ENCODE measurements around the gene NLGN1.
"Not testable (repeated sequence)": the region's sequence is repeated elsewhere in the genome, so short reads cannot be mapped to it uniquely, and the experiment has no call there.

NLGN1 gene

DNA sequence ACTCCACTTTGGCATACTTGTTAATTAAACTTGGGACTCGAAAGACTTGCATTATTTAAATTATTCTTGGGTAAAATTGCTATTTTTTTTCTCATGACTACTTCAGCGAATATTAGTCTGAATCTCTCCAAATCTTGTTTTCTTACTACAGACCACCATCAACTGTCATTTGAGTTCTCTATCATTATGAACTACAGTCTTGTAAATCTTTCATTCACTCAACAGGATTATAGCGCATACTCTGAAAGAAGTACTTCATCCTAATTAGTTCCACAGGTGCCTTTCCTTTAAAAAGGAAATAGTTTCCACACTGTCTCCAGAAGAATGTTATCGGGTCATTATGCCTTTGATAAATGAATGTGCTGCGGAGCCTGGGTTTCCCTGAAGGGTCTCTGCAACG, 149.5 kb downstream of the NLGN1 start:
- Histone ChIP-seq H3K4me3 (no peak overlapping the region), H3K27ac (no peak overlapping the region)

DNA sequence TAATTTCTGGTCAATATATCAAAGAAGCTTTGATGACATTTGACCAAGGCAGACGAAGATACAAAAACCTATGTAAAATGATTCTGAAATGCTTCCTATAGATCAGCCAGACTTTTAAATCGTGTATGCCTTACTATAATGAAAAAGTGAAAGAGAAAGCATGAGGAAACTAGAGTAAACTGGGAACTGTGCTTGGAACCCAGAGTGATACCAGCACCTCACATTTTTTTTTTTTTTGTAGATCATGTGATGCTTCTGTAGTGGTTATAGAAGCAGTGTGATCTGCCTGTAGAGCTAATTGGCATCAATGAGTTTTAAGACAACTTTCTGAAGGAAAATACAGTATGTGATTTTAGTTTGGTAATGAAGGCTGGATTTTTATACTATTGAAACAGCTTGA, 150.7 kb downstream of the NLGN1 start:
- Histone ChIP-seq H3K4me3 (no peak overlapping the region), H3K27ac (no peak overlapping the region)

DNA sequence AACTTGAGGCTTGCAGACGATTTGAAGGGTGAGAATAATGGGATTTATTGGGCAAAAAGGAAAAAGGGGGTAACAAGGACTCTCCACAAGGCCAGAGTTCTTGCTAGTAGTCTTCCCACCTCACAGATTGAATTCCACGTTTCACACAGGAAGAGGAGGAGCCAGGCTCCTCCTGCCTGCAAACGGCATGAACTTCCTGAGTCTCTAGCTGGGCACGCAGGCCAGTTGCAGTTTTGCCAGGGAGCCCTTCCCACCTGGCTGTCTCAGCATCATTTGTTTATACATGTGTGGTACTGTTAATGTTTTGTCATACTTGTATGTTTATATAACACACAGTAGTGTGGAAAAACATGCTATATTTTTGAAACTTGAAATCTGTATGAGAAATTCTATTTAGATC, 155.0 kb downstream of the NLGN1 start:
- no peak overlapping the region for H3K4me3 ChIP-seq
- H3K27ac ChIP-seq, result no peak overlapping the region

DNA sequence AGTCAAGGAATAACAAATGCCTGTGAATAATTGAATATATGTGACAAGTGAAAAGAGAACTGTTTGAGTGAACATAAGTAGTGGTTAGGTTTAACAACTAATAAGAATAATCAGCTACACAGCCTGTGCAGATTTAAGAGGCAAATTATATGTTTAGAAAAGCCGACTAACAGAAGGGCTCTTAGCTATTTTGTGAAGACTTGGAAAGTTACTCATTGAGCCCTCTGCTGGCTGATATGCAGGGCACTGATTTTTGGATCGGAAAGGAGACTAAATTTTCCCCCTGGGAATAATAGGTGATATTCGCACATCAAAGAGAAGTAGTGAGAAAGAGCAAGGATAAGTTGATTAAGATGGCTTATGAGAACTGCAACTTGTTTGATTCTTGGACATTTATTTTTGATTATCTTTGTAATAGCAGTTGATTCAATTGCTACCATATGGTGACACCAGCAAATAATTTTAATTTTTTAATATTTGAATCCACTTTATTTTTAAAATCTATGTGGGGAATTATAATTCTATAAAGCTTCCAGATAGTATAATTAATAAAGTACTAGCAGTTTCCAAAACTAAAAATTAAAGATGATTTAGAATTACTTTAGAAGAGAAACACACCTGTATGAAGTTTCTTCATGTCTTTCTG, 156.2 kb downstream of the NLGN1 start:
- Histone ChIP-seq H3K4me3 (no peak overlapping the region), H3K27ac (no peak overlapping the region)

DNA sequence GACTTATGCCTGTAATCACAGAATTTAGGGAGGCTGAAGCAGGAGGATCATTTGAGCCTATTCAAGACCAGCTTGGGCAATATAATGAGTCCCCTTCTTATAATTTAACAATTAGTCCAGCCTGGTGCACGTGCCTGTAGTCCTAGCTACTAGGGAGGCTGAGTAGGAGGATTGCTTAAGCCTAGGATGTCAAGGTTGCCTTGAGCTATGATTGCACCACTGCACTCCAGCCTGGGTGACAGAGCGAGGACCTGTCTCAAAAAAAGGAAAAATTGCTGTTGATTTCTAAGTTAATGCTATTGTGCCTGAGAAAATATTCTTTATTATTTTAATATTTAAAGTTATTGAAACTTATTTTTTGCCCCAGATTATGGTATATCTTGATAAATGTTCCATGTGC, 159.0 kb downstream of the NLGN1 start:
- no peak overlapping the region for H3K4me3 ChIP-seq
- H3K27ac ChIP-seq, result no peak overlapping the region

DNA sequence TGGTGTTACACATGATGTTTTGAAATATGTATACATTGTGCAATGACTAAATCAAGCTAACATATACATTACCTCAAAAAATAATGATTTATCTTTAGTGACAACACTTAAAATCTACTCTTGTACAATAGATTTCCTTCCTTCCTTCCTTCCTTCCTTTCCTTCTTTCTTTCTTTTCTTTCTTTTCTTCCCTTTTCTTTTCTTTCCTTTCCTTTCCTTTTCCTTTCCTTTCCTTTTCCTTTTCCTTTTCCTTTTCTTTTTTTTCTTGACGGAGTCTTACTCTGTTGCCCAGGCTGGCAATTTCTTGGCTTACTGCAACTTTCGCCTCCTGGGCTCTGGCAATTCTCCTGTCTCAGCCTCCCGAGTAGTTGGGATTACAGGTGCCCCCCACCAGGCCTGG, 170.5 kb downstream of the NLGN1 start:
- Histone ChIP-seq H3K4me3 (no peak overlapping the region), H3K27ac (no peak overlapping the region)

DNA sequence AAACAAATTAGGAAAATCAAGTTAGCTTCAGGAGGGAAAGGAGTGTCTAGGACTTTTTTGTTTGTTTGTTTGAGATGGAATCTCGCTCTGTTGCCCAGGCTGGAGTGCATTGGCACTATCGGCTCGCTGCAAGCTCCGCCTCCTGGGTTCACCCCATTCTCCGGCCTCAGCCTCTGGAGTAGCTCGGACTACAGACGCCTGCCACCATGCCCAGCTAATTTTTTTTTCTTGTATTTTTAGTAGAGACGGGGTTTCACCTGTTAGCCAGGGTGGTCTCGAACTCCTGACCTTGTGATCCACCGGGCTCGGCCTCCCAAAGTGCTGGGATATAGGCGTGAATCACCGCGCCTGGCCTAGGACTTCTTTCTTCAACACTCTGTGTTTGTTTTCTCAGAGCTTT, 171.1 kb downstream of the NLGN1 start:
- Histone ChIP-seq H3K27ac (no peak overlapping the region), H3K4me3 (no peak overlapping the region)

DNA sequence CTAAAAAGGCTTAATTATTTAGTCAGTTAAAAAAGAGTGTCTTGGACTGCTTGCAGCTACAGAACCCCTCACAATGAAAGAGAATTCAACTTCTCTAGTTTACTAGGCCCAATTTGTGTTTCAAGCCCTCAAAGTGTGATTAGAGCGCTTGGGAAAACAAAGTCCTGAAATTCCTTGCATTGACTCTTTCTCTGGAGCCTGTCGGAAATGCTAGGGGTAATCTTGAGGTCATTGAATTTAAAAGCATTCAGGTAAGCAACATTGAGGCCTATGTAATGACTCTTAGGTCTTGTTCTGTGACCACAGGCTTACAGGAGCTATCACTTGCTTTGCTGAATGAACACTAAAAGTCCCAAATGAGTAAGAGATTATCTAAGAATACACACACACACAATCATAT, 186.0 kb downstream of the NLGN1 start:
- Histone ChIP-seq H3K4me3 (no peak overlapping the region), H3K27ac (no peak overlapping the region)

DNA sequence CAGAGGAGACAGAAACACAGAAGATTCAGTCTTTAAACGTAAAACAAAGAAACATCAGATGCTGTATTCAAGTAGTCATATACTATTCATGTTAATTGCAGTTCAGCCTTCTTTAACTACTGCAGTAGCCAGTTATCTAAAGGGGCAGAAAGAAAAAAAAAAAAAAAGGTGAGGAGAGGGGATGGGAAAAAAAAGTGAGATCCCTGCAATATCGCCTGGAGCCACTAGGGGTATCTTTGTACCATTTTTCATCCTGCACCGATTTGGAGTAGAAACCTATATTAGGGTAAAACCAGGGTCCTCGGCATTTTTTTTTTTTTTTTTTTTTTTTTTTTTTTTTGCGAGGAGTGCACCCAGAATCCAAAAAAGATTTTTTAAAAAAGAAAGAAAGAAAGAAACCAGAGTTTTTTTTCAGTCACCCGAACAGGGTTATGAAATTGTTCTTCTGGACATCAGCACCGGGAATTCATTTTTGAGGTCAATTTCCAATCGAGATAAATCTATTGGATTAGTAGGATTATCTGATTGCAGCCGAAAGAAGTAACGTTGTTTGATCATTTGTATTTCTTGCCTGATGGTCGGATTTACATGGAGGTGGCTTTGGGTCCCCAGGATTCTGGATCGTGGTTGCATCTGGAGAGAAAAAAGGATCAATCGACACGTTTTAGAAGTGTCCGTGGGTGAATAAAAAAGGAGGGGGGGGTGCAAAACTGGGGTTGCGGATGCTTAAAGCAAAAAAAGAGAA, 186.7 kb downstream of the NLGN1 start:
- Histone ChIP-seq H3K27ac (no peak overlapping the region), H3K4me3 (peak overlapping the region in 3 of 7 experiments; percentile 1 to 34 (median 3))

DNA sequence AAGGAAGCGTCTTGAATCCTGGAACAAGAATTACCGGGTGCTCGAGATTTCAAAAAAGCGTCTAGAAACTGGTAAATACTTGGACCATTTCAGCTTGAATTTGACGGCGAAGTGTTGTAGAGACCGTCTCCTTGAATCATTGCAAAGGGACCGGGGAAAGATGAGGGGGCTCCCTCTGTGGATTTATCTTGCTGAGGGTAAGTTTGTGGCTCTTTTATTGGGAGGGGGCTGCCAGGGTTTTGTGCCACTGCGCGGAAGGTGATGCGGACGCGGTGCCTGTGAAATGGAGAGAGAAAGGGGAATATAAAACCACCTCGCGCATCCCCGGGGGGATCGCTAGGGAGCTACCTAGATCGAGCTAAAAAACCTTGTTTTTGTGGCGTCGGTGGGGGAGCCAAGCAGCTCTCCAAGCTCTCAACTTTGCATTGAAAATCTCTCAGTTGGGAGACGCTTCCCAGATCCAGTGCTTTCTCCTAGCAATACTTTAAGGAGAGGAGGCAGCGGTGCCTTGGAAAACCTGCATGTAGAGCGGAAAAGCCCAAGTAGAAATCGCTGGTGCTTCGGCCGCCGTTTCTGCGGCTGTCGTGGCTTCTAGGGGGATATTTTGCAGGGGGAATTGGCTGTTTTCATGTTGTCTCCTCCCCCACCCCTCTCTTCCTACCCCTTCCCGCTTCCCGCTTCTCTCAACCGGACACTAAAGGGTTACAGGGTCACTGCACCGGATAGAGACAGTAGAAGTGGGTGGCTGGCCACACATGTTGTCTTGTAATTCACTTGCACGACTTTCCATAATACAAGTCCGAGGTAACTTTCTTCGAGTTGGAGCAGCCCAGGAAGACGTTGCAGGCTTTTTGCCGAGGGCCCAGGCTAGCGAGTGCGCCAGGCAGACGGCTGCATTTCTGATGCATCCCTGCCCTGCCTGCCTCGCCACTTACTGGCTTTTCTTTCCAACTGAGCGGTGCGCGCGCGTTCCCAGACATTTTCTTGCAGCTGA, 187.6 kb downstream of the NLGN1 start:
- Histone ChIP-seq H3K27ac (no peak overlapping the region), H3K4me3 (peak overlapping the region in 4 of 7 experiments; percentile 1 to 34 (median 6))

DNA sequence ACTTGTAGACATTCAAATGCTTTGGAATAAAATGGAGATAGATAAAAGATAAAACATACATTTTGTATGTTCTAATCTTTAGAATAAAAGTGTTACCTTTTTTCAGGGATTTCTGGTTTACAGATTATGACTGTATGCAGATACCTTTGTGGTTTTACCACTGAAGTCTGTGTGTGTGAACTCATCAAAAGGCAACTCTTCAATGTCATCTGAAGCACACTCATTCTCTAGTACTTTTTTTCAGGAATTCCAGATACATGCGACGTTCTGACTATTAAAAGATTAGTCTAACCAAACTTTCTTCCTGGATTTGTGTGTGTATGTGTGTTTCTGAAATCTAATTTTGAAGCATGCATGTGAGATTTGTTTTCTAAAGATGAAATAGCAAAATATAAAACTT, 188.6 kb downstream of the NLGN1 start:
- no peak overlapping the region for H3K4me3 ChIP-seq
- H3K27ac ChIP-seq, result no peak overlapping the region

DNA sequence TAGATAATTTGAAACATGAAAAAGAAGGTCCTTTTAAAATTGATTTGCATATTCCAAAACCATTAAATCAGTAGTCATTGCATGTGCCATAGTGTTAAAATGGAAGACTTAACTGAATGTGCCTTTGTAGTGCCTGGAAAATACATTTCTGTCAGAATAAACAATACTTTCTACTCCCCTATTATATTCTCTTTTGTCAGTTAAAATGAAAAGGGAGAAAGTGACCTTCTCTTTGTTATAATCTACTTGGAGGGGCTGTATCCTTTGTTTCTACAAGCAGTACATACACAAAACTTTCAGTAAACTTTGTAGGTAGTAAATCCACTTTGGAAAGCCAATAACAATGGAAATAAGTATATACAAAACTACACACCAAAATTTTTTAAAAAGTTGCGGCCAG, 189.5 kb downstream of the NLGN1 start:
- Histone ChIP-seq H3K4me3 (no peak overlapping the region), H3K27ac (no peak overlapping the region)

DNA sequence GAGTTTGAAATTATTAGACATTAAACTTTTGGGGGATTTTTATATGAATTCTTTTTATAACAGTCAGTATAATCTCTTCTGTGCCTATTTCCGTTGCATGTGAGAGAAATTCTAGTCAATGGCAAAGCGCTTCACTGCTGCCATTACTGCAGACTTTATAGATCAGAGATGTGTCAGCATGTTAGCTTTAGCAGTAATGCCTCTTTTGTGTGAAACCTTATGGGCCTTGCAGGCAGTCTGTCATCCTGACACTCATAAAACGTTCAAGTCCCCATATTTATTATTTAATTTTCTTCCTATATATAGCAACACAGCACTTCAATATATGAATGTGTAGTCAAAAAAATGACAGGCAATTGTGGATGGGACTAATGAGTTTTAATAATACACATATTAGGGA, 191.0 kb downstream of the NLGN1 start:
- Histone ChIP-seq H3K4me3 (no peak overlapping the region), H3K27ac (no peak overlapping the region)

DNA sequence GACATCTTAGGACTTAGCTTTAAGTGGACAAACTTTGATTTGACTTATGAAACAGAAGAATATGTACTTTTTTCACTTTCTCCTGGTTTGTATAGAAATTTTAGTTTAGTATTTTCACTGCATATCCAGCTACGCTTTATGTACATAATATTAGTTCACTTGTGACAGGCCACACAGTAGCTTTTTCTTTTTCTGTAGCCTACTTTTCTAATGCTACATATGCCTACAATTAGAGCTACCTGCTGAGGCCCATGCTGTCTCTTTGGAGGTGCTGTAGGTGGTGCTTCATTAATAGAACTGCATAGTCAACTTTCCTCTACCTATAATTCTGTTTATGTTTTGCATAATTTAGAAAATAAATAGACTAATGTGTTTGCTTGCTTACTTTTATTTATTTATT, 191.6 kb downstream of the NLGN1 start:
- no peak overlapping the region for H3K4me3 ChIP-seq
- no peak overlapping the region for H3K27ac ChIP-seq

DNA sequence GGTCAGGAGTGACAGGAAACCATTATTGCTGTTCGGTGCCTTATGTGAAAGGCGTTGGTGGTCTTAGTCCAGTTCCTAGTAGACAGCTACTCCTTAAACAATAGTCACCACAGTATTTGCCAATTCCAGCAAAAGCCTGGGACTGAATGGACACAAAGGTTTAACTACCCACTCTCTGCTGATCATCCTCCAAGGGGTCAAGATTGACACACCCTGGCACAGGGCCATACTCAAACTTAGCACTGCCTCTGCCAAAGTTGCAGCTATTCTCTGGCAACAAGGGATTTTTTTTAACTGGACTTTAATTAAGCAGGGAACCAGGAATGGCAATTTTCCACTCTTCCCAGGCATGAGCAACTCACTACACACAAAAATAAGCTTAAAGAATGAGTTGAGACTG, 193.9 kb downstream of the NLGN1 start:
- Histone ChIP-seq H3K27ac (no peak overlapping the region), H3K4me3 (no peak overlapping the region)

DNA sequence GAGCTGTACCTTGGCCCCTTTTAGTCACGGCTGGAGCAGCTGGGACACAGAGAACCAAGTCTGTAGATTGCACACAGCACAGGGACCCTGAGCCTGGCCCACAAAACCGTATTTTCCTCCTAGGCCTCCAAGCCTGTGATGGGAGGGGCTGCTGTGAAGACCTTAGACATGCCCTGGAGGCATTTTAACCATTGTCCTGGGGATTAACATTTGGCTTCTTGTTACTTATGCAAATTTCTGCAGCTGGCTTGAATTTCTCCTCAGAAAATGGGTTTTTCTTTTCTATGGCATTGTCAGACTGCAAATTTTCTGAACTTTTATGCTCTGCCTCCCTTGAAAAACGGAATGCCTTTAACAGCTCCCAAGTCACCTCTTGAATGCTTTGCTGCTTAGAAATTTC, 197.3 kb downstream of the NLGN1 start:
- not testable (repeated sequence) for H3K4me3 ChIP-seq, H3K27ac ChIP-seq

DNA sequence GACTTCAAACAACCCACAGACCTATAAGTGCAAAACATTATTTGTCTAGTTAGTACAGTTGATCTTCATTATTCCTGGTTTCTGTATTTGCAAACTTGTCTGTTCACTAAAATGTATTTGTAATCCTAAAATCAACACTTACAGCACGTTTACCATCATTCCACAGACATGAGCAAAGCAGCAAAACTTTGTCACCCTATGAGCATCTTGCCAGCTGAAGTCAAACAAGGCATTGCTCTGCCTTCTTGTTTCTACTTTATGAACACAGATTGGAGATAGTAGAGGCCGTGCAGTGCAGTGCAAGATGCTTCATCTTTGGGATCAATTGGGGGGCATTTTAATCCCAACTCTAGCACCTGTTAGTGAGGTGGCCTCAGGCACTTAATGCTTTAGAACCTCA, 202.1 kb downstream of the NLGN1 start:
- Histone ChIP-seq H3K4me3 (no peak overlapping the region), H3K27ac (no peak overlapping the region)

DNA sequence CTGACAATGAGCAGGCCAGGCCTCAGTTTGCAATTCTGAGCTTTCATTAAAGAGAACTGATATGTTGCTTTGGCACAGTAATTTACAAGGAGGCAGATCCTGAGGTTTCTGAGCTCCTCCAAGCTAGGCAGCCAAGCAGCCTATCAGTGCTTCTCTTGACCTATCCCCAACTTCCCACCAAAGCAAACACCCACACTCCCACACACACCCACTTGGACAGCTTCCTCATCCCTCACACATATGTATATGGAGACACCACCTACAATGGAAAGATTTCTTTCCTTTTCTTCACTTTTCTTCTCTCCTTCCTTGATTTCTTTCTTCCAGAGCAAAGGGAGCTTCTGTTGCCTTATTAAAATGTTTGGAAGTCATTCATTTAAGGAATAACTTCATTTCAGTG, 217.0 kb downstream of the NLGN1 start:
- H3K4me3 ChIP-seq, result no peak overlapping the region
- H3K27ac ChIP-seq, result no peak overlapping the region

DNA sequence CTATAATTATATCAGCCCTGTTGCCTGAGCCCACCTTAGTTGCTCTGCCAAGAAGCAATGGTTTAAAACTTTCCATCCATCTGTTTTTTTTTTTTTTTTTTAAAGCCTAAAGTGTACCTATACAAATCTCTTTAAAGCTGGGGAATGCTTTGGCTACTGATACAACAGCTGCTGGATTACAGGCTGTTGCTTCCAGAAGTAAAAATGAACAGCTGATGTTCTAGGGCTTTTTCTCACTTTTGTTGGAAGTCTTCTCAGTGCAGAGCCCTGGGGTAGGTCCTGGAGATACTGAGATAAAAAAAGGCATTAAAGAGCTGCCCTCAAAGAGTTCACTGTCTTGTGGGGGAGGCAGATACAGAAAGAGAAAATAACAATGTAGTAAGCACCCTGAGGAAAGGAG, 218.1 kb downstream of the NLGN1 start:
- Histone ChIP-seq H3K4me3 (no peak overlapping the region), H3K27ac (no peak overlapping the region)

DNA sequence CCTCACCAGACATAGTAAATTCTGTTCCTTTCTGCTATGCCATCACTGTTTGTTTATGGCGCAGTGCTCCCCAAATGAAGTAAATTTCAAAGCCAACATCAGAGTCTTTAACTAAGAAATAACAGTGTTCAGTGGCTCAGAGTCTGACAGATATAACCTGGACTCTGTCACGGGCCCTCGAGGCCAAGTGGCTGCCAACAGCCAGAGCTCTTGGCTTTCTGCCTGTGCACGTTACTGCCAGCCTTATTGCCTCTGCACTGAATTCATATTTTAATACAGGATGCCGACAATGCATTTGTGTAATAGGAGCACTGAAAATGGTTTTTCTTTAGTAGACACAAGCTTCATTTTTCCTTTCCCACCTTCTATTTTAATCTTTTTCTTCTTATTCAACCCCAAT, 219.9 kb downstream of the NLGN1 start:
- no peak overlapping the region for H3K27ac ChIP-seq
- no peak overlapping the region for H3K4me3 ChIP-seq

DNA sequence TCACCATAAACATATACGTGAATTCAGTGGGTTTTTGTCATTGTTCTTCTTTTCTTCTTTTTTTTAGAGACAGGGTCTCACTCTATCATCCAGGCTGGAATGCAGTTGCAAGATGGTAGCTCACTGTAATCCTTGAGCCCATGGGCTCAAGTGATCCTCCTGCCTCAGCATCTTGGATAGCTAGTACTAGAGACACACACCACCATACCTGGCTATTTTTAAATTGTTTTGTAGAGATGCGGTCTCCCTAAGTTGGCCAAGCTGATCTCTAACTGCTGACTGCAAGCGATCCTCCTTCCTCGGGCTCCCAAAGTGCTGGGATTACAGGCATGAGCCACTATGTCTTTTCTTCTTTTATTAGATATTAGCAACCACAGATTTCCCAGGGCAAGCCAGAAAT, 220.6 kb downstream of the NLGN1 start:
- Histone ChIP-seq H3K4me3 (no peak overlapping the region), H3K27ac (no peak overlapping the region)

Measured in skin epidermis (tissue), 12 donors.